Esophagus muscularis mucosa (tissue), 4 donors: ENCODE results near the gene GRHL3.
"Not testable (repeated sequence)": the region's sequence is repeated elsewhere in the genome, so short reads cannot be mapped to it uniquely, and the experiment has no call there.

Source experiments
- EP300 ChIP-seq: sonication (generic); formaldehyde crosslinking; IDR thresholded peaks from one replicate; pipeline ENCODE4 v1.6.1; 2017; ENCODE audit warnings: antibody characterized with exemption
- POLR2AphosphoS5 ChIP-seq, 2 donors: sonication (generic); formaldehyde crosslinking; IDR thresholded peaks; one replicate each; pipeline ENCODE4 v1.6.1; 2017; ENCODE audit warnings: antibody characterized with exemption in 2 of 2
- TF ChIP-seq, protein P1 (sequence below), 3 experiments: fragments of 200-600 bp in 2 of 3; fragments of 450-650 bp in 1 of 3; sonication (generic) in 2 of 3; IDR thresholded peaks; one replicate each; pipeline ENCODE4 v1.5.1; 2017 to 2019; ENCODE audit warnings: antibody characterized with exemption in 3 of 3, mild to moderate bottlenecking in 2 of 3, moderate library complexity in 1 of 3

GRCh38 chr1:24287779-24288178 is 31.4 kb upstream of the GRHL3 start:
- not testable (repeated sequence) for TF ChIP-seq EP300; POLR2AphosphoS5 (IDR thresholded peaks at IDR 0.05)
- TF ChIP-seq, protein P1, sequence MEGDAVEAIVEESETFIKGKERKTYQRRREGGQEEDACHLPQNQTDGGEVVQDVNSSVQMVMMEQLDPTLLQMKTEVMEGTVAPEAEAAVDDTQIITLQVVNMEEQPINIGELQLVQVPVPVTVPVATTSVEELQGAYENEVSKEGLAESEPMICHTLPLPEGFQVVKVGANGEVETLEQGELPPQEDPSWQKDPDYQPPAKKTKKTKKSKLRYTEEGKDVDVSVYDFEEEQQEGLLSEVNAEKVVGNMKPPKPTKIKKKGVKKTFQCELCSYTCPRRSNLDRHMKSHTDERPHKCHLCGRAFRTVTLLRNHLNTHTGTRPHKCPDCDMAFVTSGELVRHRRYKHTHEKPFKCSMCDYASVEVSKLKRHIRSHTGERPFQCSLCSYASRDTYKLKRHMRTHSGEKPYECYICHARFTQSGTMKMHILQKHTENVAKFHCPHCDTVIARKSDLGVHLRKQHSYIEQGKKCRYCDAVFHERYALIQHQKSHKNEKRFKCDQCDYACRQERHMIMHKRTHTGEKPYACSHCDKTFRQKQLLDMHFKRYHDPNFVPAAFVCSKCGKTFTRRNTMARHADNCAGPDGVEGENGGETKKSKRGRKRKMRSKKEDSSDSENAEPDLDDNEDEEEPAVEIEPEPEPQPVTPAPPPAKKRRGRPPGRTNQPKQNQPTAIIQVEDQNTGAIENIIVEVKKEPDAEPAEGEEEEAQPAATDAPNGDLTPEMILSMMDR (IDR thresholded peaks at IDR 0.05): not testable (repeated sequence)
